HUES64 (cell line): ENCODE measurements around the gene STXBP5L. TPM values are rescaled to one million over a fixed set of nuclear protein-coding genes. Genes with fewer than 3 reads are reported as not detected.
"Not testable (repeated sequence)": the region's sequence is repeated elsewhere in the genome, so short reads cannot be mapped to it uniquely, and the experiment has no call there.

Experiments used
- H3K27ac ChIP-seq: 2 replicates; pipeline ENCODE4 v1.7.0; 2013; ENCODE audit warnings: low read depth, low read length, inconsistent platforms
- H3K27me3 ChIP-seq: 2 replicates; pipeline ENCODE4 v1.6.1; 2013; ENCODE audit warnings: mild to moderate bottlenecking, low read length; ENCODE audit not compliant: insufficient read depth
- H3K36me3 ChIP-seq: 2 replicates; pipeline ENCODE4 v1.6.1; 2013; ENCODE audit warnings: mild to moderate bottlenecking, low read length; ENCODE audit not compliant: insufficient read depth
- H3K4me1 ChIP-seq: 2 replicates; pipeline ENCODE4 v1.6.1; 2013; ENCODE audit warnings: mild to moderate bottlenecking, low read length, moderate library complexity; ENCODE audit not compliant: insufficient read depth
- H3K4me3 ChIP-seq: 2 replicates; pipeline ENCODE4 v1.5.1; 2013; ENCODE audit warnings: mild to moderate bottlenecking, low read length, moderate library complexity
- H3K9ac ChIP-seq: 2 replicates; pipeline ENCODE4 v1.6.1; 2013; ENCODE audit warnings: mild to moderate bottlenecking, low read depth, low read length
- H3K9me3 ChIP-seq: 2 replicates; pipeline ENCODE4 v1.6.1; 2013; ENCODE audit warnings: low read depth, low read length; ENCODE audit not compliant: insufficient read depth
- WGBS: fragments of 150-250, 120-280 bp; methylation state at CpG from one replicate; pipeline ENCODE4 v1.1.7; 2013; ENCODE audit warnings: missing lambda C conversion rate; 5-methylcytosine and 5-hydroxymethylcytosine counted together
- polyA plus RNA-seq, 2 experiments: library from polyadenylated mRNA; stranded (reverse); fragments of 50-300 nt; gene quantifications; one replicate each; pipeline ENCODE4 v1.2.3, GENCODE V29; 2013

The STXBP5L gene
- 1.2 TPM for polyA plus RNA-seq (2013, experiment 1 of 2)
- 1.6 TPM for polyA plus RNA-seq (2013, experiment 2 of 2)

GRCh38 chr3:120908030-120908794 is at the start of gene STXBP5L:
Gene STXBP5L, plus strand, starts transcription at chr3:120908205. Its CDS starts 1,374 bp downstream, at chr3:120909579.
- H3K36me3 ChIP-seq = no peaks in the 10 kb centered on the region
- no peaks in the 10 kb centered on the region for H3K9me3 ChIP-seq
- H3K27ac ChIP-seq = no peak within 1 kb of the TSS
- H3K9ac ChIP-seq = peak within 1 kb of the TSS; percentile 47
- H3K4me3 ChIP-seq = peak within 1 kb of the TSS; percentile 78
- H3K27me3 ChIP-seq = peaks cover 37% of the 10 kb centered on the region
- WGBS = under 1% methylated on average over 83 of the region's 83 CpGs
- H3K4me1 ChIP-seq = peaks cover 4% of the 10 kb centered on the region

GRCh38 chr3:120858521-120858920 is 49.5 kb upstream of the STXBP5L start:
- 100% methylated on average over 3 of the region's 3 CpGs for WGBS
- H3K9ac ChIP-seq = no peak overlapping the region
- no peak overlapping the region for H3K4me3 ChIP-seq
- H3K36me3 ChIP-seq = no peaks in the 10 kb centered on the region
- no peak overlapping the region for H3K27ac ChIP-seq
- no peaks in the 10 kb centered on the region for H3K9me3 ChIP-seq
- H3K4me1 ChIP-seq = peaks cover 3% of the 10 kb centered on the region; the same call in 1 of the 2 replicates
- H3K27me3 ChIP-seq = no peaks in the 10 kb centered on the region

- WGBS = 83% methylated on average over 5 of the region's 5 CpGs
- peaks cover 10% of the 10 kb centered on the region; the same call in 1 of the 2 replicates for H3K4me1 ChIP-seq
- H3K9ac ChIP-seq = no peak overlapping the region
- no peaks in the 10 kb centered on the region for H3K9me3 ChIP-seq
- no peak overlapping the region for H3K4me3 ChIP-seq
- no peaks in the 10 kb centered on the region for H3K27me3 ChIP-seq
- no peak overlapping the region for H3K27ac ChIP-seq
- H3K36me3 ChIP-seq = no peaks in the 10 kb centered on the region
These were observed 43.5 kb upstream of the STXBP5L start for GRCh38 chr3:120864541-120864940.

GRCh38 chr3:120875507-120875906 is 32.5 kb upstream of the STXBP5L start:
- Histone ChIP-seq H3K4me3 (no peak overlapping the region), H3K4me1 (peaks cover 8% of the 10 kb centered on the region), H3K9me3 (no peaks in the 10 kb centered on the region), H3K36me3 (no peaks in the 10 kb centered on the region), H3K27ac (no peak overlapping the region), H3K27me3 (no peaks in the 10 kb centered on the region), H3K9ac (no peak overlapping the region)
- WGBS = 72% methylated on average over 1 of the region's 1 CpG

GRCh38 chr3:120875989-120876388 is 32.0 kb upstream of the STXBP5L start:
- H3K4me3 ChIP-seq = no peak overlapping the region
- no peaks in the 10 kb centered on the region for H3K36me3 ChIP-seq
- H3K27ac ChIP-seq = no peak overlapping the region
- peaks cover 8% of the 10 kb centered on the region for H3K4me1 ChIP-seq
- no peak overlapping the region for H3K9ac ChIP-seq
- H3K27me3 ChIP-seq = no peaks in the 10 kb centered on the region
- WGBS = 63% methylated on average over 4 of the region's 4 CpGs
- no peaks in the 10 kb centered on the region for H3K9me3 ChIP-seq

GRCh38 chr3:120879411-120879810 is 28.6 kb upstream of the STXBP5L start:
- Histone ChIP-seq H3K4me1 (peaks cover 8% of the 10 kb centered on the region), H3K9me3 (no peaks in the 10 kb centered on the region), H3K4me3 (no peak overlapping the region), H3K36me3 (no peaks in the 10 kb centered on the region), H3K27me3 (no peaks in the 10 kb centered on the region), H3K9ac (no peak overlapping the region), H3K27ac (no peak overlapping the region)
- whole genome bisulfite sequencing = 91% methylated on average over 4 of the region's 4 CpGs

- Histone ChIP-seq H3K9ac (no peak overlapping the region), H3K4me1 (no peaks in the 10 kb centered on the region), H3K9me3 (no peaks in the 10 kb centered on the region), H3K4me3 (no peak overlapping the region), H3K27me3 (no peaks in the 10 kb centered on the region), H3K36me3 (no peaks in the 10 kb centered on the region), H3K27ac (no peak overlapping the region)
These were observed 15.1 kb upstream of the STXBP5L start for GRCh38 chr3:120892921-120893320.

GRCh38 chr3:120894316-120895057 is 13.5 kb upstream of the STXBP5L start:
- Histone ChIP-seq H3K4me3 (no peak overlapping the region), H3K9ac (no peak overlapping the region), H3K36me3 (no peaks in the 10 kb centered on the region), H3K27me3 (no peaks in the 10 kb centered on the region), H3K9me3 (no peaks in the 10 kb centered on the region), H3K27ac (no peak overlapping the region), H3K4me1 (no peaks in the 10 kb centered on the region)
- 81% methylated on average over 4 of the region's 5 CpGs for WGBS

- H3K9me3 ChIP-seq, H3K4me3 ChIP-seq, H3K27ac ChIP-seq, H3K4me1 ChIP-seq, H3K36me3 ChIP-seq, H3K9ac ChIP-seq: not testable (repeated sequence)
- WGBS = 97% methylated on average over 6 of the region's 6 CpGs
- peaks cover 11% of the 10 kb centered on the region; the same call in 1 of the 2 replicates for H3K27me3 ChIP-seq
These were observed 6.3 kb upstream of the STXBP5L start for GRCh38 chr3:120901716-120902115.

- H3K4me1 ChIP-seq = no peaks in the 10 kb centered on the region
- 82% methylated on average over 4 of the region's 4 CpGs for WGBS
- no peaks in the 10 kb centered on the region for H3K36me3 ChIP-seq
These were observed 4.8 kb upstream of the STXBP5L start for GRCh38 chr3:120903221-120903620.

GRCh38 chr3:120907659-120908029 is 361 bp upstream of the STXBP5L start:
- WGBS = 2% methylated on average over 11 of the region's 11 CpGs
- H3K4me1 ChIP-seq = peaks cover 4% of the 10 kb centered on the region

More at GRCh38 chr3:120903221-120903620, 4.8 kb upstream of the STXBP5L start:
- peaks cover 5% of the 10 kb centered on the region; the same call in 1 of the 2 replicates for H3K9me3 ChIP-seq
- no peak overlapping the region for H3K9ac ChIP-seq
- peaks cover 13% of the 10 kb centered on the region; the same call in 1 of the 2 replicates for H3K27me3 ChIP-seq
- no peak overlapping the region for H3K27ac ChIP-seq
- no peak overlapping the region for H3K4me3 ChIP-seq

More at GRCh38 chr3:120907659-120908029, 361 bp upstream of the STXBP5L start:
- peaks cover 37% of the 10 kb centered on the region for H3K27me3 ChIP-seq
- H3K9ac ChIP-seq = peak overlapping the region; percentile 29
- peak overlapping the region; percentile 78 for H3K4me3 ChIP-seq
- H3K36me3 ChIP-seq = no peaks in the 10 kb centered on the region
- no peaks in the 10 kb centered on the region for H3K9me3 ChIP-seq
- no peak overlapping the region for H3K27ac ChIP-seq
